ENCODE data around the gene HSF4.

HSF4 gene

DNA sequence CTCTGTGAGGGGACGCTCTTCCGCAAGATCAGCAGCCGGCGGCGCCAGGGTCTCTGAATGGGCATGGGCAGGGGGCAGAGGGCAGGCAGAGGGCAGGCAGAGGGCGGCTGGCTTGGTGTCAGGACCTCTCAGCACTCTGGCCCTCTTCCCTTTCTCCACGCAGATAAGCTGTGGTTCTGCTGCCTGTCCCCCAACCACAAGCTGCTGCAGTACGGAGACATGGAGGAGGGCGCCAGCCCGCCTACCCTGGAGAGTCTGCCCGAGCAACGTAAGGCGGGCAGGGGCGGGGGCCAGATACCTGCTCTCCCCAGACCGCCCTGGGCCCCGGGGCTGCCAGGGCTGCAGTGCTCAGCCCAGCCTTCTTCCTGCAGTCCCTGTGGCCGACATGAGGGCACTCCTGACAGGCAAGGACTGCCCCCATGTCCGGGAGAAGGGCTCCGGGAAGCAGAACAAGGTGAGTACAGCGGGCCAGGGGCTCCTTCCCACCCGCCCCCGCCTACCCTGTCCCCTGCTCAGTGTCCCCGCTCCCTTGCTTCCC is 38.5 kb downstream of the HSF4 start:
- no peak for DNase-seq

DNA sequence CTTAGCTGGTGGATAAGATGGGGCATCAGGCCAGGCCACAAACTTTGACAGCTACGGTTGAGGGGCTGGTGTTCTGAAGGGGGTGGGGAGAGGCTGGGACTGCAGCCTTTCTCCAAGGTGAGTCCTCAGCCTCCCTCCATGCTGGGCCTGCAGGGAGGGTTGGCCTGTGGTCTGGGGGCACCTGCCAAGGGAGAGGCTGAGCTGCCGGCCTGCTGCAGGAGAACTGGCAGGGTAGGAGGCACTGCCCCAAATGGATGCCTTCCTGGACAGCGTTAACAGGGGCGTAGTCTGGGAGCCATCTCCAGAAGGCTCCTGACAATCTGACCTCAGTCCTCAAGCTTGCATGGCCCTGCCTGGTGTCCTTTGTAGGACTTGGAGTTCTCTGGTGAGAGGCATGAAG is 39.5 kb downstream of the HSF4 start:
- no peak for DNase-seq

GRCh38 chr16:67206129-67206837 is 41.7 kb downstream of the HSF4 start:
- DNase-seq, result no peak

DNA sequence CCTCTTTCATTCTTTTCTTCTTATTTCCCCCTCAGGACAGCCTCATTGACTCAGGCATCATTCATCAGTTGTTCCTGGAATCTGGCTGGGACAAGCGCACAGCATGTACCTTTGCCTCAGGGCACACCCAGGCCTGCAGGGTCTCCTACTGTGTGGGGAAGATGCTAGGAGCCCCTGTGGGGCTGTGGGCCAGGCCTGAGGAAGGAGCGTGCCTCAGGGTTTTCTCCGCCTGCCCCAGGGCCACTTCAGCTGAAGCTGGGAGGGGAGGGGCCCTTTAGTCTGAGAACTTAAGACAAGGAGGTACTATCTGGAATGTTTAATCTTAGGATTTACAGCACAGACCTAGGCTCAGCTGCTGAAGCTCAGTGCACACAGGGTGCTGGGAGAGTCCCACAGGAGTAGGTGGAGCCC is 42.3 kb downstream of the HSF4 start:
- DNase-seq, result no peak

DNA sequence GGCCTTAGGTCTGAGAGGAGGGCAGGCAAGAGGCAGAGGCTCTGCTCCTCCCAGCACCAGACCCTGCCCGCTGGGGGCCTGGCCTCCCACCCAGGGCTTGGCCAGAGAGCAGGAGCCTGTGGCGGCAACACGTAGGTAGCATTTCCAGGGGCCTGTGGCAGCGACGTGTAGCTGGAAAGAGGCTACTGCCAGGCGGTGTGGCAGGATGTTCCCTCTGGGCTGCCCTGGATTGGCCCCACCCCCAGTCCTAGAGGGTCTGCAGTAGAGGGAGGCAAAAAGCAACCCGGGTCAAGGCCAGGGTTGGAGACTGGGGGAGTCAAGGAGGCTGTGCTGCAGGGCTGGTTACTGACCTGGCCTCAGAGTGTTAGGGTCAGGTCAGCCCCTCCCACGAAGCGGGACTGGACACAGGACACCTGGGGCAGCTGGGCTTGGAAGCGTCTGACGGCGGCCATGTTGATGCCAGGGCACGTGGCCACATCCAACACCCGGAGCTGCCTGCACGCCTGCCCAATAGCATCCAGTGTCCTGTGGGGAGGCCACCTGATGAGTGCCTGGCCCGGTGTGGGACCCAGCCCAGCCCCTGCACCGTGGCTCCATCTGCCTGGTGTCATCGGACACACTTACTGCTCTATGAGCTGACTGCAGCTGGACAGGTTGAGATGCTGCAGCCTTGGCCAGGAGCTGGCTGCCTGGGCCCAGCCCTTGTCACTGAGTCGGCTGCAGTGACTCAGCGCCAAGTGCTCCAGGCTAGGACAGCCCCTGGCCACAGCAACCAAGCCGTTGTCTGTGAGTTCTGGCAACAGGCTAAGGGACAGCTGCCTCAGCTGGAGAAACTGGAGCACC is 42.9 kb downstream of the HSF4 start:
- DNase-seq, result no peak

- DNase-seq, result no peak
These were observed 43.8 kb downstream of the HSF4 start for GRCh38 chr16:67208154-67208896.

- DNase-seq, result no peak
These were observed 45.0 kb downstream of the HSF4 start for GRCh38 chr16:67209565-67209964.

DNA sequence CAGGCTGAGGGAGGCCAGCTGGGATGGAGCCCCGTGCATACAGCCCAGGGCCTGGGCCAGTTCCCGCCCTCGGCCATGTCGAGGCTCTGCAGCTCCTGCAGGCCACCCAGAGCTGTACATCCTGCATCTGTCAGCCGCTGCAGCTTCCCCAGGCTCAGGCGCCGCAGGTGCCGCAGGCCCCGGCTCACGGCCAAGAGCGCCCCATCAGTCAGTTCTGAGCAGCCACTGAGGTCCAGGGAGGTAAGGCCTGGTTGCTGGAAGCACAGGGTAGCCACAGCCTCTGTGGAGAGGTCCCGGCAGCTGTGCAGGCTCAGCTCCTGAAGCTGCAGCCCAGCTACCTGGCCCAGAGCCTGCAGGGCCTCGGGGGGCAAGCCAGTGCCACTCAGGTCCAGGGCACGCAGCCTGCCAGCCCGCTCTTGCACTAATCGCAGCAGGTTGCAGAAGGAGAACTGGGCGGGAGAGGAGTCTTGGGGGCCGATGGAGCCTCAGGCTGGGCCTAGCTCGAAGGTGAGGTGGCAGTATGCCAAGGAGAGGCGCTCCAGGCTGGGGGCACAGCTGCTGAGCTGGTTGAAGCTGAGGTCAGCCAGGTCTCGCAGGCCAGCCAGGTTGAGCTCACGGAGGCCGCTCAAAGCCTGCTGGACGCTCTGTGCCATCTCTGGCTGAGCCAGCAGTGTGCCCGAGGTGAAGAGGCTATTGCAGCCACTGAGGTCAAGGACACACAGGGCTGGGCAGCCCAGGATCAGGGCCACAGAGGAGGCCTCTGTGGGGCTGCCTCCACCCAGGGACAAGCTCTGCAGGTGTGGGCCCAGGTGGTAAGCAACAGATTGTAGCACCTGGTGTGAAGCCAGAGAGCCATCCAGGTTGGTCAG is 45.8 kb downstream of the HSF4 start:
- DNase-seq, result no peak

DNA sequence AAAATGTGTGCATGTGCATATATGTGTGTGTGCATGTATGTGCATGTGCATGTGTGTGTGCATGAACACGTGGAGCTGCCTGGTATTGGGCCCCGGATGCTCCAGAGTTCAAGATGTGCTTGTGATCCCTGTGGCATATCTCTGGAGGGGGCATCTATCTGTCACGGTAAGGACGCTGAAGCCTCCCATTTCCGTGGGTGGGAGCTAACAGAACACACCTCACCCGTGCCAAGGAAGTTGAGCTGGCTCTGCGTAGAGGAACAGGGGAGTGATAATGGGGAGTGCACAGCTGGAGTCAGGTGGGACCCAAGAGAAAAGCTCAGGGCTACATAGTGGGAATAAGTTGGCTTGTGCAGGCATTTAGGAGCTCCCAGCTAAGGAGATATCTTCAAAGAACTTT is 47.1 kb downstream of the HSF4 start:
- DNase-seq, result no peak

GRCh38 chr16:67212766-67213165 is 48.2 kb downstream of the HSF4 start:
- DNase-seq, result no peak

DNA sequence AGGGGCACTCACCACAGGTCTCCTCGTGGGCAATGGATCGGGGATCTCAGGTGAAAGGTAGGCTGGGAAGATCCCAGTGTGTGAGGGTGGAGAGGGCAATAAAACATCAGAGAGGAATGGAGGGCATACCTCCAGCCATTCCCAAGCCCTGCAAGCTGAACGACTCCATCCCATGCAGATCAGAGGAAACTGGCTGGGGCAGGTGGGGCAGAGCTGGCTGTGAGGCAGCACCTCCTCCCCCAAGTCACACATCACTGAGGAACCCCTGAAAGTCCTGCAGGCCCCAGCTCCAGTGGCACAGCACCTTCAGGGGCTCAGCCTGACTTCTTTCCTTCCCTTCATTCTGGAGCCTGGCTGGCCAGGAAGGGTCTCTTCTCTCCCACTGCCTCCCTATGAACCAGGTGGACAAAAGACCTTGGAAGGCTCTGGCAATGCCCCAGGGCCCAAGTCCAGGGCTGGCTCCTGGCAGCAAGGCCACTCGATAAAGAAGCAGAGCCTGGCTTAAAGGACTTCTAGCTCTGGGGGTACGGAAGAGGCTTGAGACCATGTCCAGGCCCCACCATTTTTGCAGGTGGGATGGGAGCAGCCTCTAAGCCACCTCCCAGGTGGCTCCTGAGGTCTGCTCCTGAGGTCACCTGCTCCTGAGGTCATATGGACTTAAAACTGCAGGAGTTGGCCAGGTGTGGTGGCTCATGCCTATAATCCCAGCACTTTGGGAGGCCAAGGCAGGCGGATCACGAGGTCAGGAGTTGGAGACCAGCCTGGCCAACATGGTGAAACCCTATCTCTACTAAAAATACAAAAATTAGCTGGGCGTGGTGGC is 48.9 kb downstream of the HSF4 start:
- no peak for DNase-seq

GRCh38 chr16:67215706-67216105 is 51.2 kb downstream of the HSF4 start:
- no peak for DNase-seq

DNA sequence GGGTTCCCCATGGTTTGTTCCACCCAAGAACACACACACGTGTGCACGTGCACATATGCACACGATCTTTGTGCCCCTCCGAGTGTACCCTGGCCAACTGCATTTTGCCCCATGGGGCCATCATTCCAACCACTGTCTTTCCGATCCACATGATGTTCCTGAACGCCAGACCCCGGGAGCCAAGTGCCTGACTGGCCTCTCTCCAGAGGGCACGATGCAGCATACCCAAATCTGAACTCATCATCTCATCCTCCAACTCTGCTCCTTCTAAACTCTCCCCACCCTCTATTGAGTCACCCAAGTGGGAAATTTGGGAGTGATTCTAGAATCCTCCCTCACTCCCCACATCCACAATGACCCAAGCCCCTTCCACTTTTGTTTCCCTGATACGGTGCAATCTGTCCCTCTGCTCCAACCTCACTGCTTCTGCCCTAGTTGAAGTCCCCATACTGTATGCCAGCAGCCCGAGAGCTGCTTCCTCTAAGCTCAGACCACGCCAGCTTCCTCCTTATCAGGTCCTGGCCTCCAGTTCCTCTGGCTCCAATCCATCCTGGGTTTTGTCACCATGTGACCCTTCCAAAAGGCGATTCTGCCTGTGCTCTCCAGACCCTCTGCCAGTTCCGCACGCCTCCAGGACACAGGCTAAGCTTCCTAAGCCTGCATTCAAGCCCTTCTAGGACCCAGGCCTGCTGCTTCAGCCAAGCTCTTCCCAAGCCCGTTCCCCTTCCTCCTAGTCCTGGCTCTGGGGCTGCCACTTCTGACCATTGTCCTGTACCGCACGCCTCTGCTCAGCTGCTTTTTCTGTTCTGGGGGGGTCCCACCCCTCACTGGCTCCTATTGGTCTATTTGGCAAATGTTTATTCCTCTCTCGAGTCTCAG is 52.3 kb downstream of the HSF4 start:
- DNase-seq, result no peak
